NCI-H1694 treated with DMSO at 0.1 percent for 48 hours (cell line): ENCODE measurements around the gene ABRACL.

ENCODE experiments used
- DNase-seq: peaks from one replicate; lab custom pipeline; 2025; lab: John Stamatoyannopoulos, UW

The ABRACL gene

DNA sequence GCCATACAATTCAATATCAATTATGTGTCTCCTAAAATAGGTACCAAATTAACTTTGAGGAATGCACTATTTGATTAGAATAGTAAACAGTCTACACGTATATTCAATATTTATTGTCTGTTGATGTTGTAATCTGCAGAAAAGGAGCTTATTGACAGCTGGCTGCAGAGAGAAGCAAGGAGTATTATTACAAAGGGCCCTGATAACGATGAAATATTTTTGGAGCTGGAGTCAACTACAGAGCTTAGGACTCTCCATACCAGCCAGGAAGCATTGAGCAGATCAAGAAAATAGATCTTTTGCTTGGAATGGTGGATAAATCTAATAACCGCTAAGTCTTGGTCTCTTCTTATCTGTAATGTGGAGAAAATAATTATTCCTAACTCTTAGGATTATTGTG lies 25.5 kb downstream of the ABRACL start:
- no peak for DNase-seq

DNA sequence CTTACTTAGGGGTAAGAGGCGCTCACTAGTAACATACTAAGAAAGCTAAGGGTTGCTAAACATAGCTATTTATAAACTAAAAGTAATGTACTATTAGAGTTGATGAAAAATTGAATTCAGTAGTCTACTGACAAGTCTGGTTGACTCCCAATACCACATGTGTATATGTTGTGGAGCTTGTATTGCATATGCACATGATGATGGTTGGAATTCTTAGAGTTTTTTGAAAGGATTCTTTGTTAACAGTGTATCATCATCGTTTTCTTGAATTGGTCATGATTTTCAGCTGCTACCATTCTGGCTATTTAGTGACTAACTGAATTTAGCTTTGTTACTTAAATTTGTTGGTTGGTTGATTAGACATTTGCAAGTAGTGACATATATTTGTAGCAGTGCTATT lies 27.2 kb downstream of the ABRACL start:
- DNase-seq: no peak

DNA sequence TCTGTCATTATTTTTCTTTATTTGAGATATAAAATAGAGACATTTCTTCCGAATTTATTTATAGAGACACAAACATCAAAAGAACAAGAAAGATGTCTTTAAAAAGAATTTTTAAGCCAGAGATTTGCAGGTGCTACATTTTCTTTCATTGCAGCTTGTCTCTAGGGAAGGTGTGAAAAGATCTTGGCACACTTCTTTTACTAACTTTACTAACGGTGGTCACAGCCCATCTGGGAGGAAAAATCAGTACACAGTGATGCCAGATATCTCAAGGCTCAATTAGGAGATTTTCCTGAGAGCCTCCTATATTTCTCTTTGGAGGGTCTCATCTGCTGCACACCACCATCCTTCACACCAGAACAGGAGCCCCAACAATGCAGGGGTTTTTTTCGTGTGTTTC lies 29.5 kb downstream of the ABRACL start:
- DNase-seq: no peak

DNA sequence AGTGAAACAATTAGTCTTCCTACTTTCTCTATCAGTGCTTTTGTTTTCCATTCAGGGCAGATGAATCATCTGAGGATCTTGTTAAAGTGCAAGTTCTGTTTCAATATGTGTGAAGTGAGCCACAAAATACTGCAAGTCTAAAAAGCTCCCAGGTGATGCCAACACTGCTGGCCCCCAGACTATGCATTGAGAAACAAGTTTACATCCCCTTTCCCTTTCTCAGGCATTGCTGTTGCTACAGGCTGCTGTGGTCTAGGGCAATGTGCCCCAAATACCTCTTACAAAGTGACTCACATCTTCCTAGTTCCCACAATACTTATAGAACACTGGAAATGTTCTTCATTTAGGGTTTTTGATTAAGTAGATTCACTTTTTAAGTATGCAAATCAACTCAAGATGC lies 31.8 kb downstream of the ABRACL start:
- DNase-seq: no peak

DNA sequence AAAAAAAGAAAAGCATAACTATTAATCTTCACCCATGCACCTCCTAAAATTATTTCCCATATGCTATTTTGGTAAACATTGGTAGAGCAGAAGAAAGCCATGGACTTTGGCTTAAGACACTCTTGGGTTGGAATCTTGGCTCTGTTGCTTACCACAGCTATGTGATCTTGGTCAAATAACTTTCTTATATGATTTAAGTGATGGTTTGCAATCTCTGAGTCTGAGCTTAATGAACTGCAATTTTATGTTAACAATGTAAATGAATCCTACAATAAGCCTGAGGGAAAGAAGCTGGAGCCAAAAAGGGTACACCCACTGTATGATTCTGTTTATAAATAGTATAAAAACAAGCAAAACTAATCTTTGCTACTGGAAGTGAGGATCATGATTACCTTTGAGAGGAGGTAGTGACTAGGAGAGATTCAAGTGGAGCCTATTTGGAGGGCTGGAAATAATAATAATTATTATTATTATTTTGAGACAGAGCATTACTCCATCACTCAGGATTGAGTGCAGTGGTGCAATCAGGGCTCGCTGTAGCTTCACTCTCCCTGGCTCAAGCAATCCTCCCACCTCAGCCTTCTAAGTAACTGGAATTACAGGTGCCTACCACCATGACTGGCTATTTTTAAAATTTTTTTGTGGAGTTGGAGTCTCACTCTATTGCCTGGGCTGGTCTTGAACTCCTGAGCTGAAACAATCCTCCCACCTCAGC lies 34.5 kb downstream of the ABRACL start:
- no peak for DNase-seq

DNA sequence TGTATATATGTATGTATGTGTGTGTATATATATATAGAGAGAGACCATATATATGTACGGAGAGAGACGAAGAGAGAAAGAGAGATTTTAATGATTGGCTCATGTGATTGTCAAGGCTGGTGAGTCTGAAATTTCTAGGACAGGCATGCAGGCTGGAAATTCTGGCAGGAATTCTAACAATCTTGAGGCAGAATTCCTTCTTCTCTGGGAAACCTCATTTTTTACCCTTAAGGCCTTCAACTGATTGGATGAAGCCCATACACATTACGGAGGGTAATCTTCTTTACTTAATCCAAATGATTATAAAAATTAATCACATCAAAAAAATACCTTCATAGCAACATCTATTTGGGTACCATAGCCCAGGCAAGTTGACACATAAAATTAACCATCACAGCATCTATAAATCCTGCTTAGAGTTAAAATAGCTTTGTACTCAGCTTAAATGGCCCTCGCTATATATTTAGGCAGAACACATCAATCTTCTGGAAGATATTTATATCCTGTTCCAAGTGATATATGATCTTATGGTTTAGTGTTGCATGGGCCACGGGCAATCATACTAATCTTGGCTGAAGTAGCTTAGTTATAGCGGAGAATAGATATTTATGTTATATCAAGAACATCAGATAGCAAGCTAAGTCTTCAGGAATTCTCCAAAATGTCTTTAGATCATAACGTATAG lies 36.6 kb downstream of the ABRACL start:
- no peak for DNase-seq

DNA sequence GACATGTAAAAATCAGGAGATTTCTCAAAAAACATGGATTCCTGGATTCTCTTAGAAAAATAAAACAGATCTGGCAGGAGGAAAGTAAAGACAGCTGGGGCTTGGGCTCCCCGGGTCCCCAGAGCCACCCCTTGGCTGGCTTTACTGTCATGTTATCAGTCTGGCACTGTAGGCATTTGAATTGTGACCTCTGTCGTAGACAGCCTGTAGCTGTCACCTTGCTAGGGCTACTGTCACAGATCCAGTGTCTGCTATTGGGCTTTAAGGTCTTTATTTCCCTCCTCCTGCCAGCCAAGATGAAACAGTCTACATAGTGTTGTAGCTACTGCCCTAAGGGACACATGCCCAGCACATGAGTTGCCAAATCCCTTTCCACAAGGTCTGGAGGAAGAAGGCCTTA lies 37.5 kb downstream of the ABRACL start:
- DNase-seq: no peak

DNA sequence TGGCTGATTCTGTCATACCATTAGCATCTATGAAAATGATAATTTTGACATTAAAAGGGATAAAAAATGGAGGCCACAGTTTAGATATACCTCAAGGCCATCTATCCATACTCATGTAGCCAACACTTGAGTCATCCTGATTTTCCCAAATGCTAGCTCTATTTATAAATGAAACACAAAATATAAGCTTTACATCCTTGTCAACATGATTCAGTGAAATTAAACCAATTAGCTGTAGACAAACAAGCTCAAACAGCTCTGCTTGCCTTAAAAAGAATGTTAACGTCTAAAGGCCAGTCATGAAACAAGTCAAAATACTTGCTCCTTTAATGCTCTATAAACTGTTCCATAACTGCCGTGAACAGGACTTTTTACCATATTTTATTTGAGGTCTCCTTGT lies 40.3 kb downstream of the ABRACL start:
- DNase-seq: no peak

DNA sequence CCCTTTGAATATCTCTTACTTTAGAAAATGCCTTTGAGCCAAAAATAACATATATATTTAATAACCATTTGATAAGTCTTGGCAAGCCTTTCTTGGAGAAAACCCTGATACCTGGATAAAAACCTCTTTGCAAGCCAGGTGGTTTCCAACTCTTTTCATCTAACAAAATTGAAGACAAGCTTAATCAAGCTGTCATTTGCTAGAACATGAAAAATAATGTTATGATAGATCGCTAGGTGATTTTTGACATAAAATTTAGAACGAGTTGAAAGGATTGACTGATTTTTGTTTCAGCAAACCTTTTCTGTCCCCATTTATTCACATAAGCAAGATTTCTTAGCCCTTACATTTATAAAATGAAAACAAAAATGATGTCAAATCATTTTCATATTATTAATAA lies 44.6 kb downstream of the ABRACL start:
- DNase-seq: no peak

DNA sequence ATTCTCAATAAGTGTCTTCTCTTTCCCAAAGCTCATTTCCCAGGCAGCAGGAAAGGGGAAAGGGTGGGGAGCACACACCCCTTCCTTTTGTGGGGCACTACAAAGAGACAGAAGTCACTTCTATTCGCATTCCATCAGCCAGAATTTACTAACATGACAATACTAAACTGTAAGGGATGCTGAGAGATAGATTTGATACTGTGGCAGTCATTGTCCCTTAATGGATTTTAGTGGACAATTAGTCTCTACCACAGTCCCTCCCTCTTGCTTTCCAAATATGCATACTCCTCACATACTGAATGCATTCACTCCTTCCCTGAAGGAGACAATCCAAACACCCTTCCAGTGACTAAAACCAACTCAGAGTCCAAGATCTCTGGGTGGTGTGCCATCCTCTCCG lies 50.5 kb downstream of the ABRACL start:
- DNase-seq: no peak

DNA sequence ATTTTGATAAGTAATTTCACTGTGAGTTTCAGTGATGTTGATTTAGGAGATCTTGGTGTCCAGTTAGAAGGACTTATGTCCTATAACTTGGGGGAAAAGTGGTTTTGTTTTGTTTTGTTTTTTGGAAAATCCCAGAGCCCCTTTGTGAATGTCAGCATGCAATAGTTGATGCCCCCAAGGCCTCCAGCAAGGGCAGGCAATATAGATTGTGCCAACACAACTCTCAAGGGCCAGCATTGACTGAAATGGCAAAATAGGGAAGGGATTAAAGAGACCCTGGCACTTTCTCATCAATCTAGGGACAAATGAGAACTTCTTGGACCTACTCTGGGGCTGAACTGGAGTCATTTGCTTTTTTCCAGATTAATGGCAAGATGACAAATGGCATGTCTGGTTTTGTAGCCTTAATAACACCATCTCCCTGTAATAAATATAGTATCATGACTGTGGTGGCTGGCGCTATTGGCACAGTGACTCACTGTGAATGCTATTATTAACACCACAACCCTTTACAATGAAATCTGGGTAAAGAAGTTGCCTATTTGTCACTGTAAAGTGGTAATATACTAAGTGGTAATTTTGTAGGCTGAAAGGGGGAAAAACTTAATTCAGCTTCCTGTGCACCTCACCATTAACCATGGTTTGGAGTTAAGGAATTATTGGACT lies 51.8 kb downstream of the ABRACL start:
- no peak for DNase-seq

DNA sequence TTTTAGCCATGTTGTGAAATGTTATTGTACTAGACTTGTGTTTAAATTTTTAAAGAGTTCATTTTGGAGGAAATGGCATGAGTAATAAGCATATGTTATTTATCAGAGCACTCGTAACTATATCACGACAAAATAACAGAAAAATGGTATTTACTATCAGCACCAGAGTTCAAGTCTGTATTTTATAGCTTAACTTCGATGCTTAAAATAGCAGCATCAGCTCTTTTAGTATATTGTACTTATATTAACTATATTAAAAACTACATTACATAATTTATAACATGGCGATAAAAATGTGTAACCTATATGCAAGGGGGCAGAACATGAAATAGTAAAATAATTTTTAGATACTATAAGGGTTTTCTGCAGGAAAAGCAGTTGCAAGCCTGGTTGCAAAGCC lies 52.9 kb downstream of the ABRACL start:
- no peak for DNase-seq

DNA sequence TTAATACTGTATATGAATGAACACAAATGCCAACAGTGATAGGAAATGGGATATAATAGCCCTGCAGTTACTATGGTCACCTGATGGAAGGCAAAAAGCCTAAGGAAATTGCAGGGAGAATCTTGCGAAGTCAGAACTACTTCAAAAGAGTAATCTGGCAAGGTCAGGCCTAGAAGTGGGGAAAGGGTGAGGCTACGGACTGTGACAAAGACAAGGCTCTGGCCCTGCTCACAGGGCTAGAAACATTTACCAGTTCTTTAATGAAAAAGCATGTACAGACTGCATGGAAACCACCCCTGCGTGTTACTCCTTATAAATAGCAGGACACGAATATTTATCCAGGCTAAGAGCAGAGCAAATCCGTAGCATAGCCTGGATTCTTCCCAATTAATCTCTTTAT lies 53.8 kb downstream of the ABRACL start:
- no peak for DNase-seq

DNA sequence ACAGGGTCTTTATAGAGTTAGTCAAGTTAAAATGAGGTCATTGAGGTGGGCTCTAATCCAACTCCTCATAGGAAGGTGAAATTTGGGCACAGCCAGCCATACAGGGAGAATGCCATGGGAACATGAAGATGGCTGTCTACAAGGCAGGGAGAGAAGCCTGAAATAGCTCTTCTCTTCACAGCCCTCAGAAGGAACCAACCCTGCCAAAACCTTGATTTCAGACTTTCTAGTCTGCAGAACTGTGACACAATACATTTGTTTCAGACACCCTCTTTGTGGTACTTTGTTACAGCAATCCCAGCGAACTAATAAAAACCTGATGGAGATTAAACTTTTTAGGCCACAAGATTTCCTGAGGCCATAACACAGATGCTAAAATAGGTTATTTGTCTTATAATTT lies 63.3 kb downstream of the ABRACL start:
- no peak for DNase-seq
